ENCODE data around the gene CDO1.
"Not testable (repeated sequence)": the region's sequence is repeated elsewhere in the genome, so short reads cannot be mapped to it uniquely, and the experiment has no call there.

The CDO1 gene

DNA sequence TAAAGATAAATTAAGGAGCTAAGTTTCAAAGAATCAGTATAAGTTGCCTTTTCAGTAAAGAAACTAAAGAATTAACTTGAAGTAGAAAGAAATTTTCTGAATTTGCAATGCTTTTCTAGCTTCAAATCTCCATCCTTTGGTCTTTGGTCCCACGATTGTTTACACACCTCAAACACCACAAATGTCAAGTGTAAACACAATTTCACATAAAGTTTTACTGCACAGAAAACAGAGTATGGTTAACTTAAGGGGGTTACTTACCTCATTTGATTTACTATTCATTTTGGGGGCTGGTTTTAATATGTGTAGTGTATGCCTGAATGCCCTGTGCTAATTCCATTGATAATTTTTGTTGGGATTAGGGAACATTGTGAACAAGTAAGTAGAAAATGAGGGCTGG is 4.1 kb downstream of the CDO1 start:
- Histone ChIP-seq H3K27me3 (peaks cover 45% of the 10 kb centered on the region), H3K9ac (no peak overlapping the region), H4K20me1 (peaks cover 12% of the 10 kb centered on the region), H3K4me3 (no peak overlapping the region), H3K27ac (no peak overlapping the region), H3K9me3 (peaks cover 30% of the 10 kb centered on the region), H3K4me1 (peaks cover 18% of the 10 kb centered on the region), H3K4me2 (no peak overlapping the region), H3K36me3 (no peaks in the 10 kb centered on the region)
- no peak for TF ChIP-seq Cebpa-rat (IDR thresholded peaks at IDR 0.05)

- TF ChIP-seq Cebpa-rat (IDR thresholded peaks at IDR 0.05), result no peak
- Histone ChIP-seq H3K27me3 (peaks cover 35% of the 10 kb centered on the region), H3K4me3 (no peak overlapping the region), H3K9ac (no peak overlapping the region), H3K36me3 (no peaks in the 10 kb centered on the region), H4K20me1 (peaks cover 10% of the 10 kb centered on the region), H3K4me2 (no peak overlapping the region), H3K9me3 (peaks cover 24% of the 10 kb centered on the region), H3K27ac (no peak overlapping the region), H3K4me1 (peaks cover 16% of the 10 kb centered on the region)
Observed at GRCh38 chr5:115811406-115811805, 5.1 kb downstream of the CDO1 start.

- Histone ChIP-seq H3K4me2 (no peak overlapping the region), H3K4me3 (no peak overlapping the region), H3K36me3 (no peaks in the 10 kb centered on the region), H4K20me1 (peaks cover 3% of the 10 kb centered on the region), H3K9ac (no peak overlapping the region), H3K9me3 (peaks cover 18% of the 10 kb centered on the region), H3K4me1 (peaks cover 10% of the 10 kb centered on the region), H3K27me3 (peaks cover 29% of the 10 kb centered on the region), H3K27ac (no peak overlapping the region)
- TF ChIP-seq Cebpa-rat (IDR thresholded peaks at IDR 0.05), result no peak
Observed at GRCh38 chr5:115810761-115811160, 5.7 kb downstream of the CDO1 start.

- peaks cover 2% of the 10 kb centered on the region for H3K4me1 ChIP-seq
- no peak overlapping the region for H3K4me2 ChIP-seq
- H4K20me1 ChIP-seq, result no peaks in the 10 kb centered on the region
- H3K4me3 ChIP-seq, result no peak overlapping the region
- no peaks in the 10 kb centered on the region for H3K36me3 ChIP-seq
- H3K27me3 ChIP-seq, result peaks cover 20% of the 10 kb centered on the region
- peaks cover 10% of the 10 kb centered on the region for H3K9me3 ChIP-seq
- no peak overlapping the region for H3K27ac ChIP-seq
- TF ChIP-seq Cebpa-rat (IDR thresholded peaks at IDR 0.05), result no peak
- H3K9ac ChIP-seq, result no peak overlapping the region
Observed at GRCh38 chr5:115809946-115810345, 6.5 kb downstream of the CDO1 start.

GRCh38 chr5:115808066-115808465 is 8.4 kb downstream of the CDO1 start:
- H3K4me3 ChIP-seq, H3K27ac ChIP-seq, H3K27me3 ChIP-seq, H4K20me1 ChIP-seq, H3K9ac ChIP-seq, H3K9me3 ChIP-seq, H3K4me1 ChIP-seq, H3K4me2 ChIP-seq, H3K36me3 ChIP-seq: not testable (repeated sequence)

- H3K36me3 ChIP-seq, result no peaks in the 10 kb centered on the region
- H3K27me3 ChIP-seq, result no peaks in the 10 kb centered on the region
- no peak overlapping the region for H3K4me2 ChIP-seq
- H3K9ac ChIP-seq, result no peak overlapping the region
- no peaks in the 10 kb centered on the region; the same call in 1 of the 2 replicates for H3K4me1 ChIP-seq
- no peak overlapping the region for H3K4me3 ChIP-seq
- no peak overlapping the region for H3K27ac ChIP-seq
- no peak for TF ChIP-seq Cebpa-rat (IDR thresholded peaks at IDR 0.05)
- no peaks in the 10 kb centered on the region for H3K9me3 ChIP-seq
- no peaks in the 10 kb centered on the region for H4K20me1 ChIP-seq
Observed at GRCh38 chr5:115807654-115808052, 8.8 kb downstream of the CDO1 start.

DNA sequence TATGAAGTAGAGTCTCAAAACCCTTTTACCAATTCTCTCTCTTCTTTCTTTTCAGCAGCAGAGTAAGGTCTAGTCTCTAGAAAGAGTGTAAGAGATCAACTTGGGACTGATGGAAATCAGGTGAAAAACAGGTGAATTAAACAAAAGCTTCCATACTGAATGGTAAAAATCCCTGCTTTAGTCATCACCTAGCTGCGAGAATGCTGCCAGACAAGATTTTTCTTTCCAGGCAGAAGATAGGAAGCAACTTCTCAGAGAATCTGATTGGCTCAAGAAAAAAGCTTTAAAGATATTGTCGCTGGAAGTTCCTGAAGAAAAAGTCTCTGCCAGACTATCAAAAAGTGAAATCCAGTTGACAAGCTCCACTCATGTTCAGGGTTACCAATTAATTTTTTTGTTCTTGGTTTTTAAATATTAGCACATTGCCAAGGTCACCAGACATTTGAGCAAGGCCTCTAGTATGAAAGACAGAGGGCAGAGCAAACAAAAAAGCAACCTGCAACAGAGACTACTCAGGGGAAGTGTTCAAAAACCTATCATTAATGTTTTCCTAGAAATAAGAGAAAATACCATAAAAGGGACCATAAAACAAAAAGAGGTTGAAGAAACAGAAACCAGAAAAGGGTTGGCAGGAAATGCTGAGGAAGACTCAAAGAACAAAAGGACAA is 9.3 kb downstream of the CDO1 start:
- no peaks in the 10 kb centered on the region; the same call in 1 of the 2 replicates for H3K4me1 ChIP-seq
- no peaks in the 10 kb centered on the region for H3K9me3 ChIP-seq
- no peaks in the 10 kb centered on the region for H3K27me3 ChIP-seq
- no peak overlapping the region for H3K4me2 ChIP-seq
- no peaks in the 10 kb centered on the region for H3K36me3 ChIP-seq
- H4K20me1 ChIP-seq, result no peaks in the 10 kb centered on the region
- TF ChIP-seq Cebpa-rat (IDR thresholded peaks at IDR 0.05), result no peak
- no peak overlapping the region for H3K9ac ChIP-seq
- no peak overlapping the region for H3K27ac ChIP-seq
- no peak overlapping the region for H3K4me3 ChIP-seq

DNA sequence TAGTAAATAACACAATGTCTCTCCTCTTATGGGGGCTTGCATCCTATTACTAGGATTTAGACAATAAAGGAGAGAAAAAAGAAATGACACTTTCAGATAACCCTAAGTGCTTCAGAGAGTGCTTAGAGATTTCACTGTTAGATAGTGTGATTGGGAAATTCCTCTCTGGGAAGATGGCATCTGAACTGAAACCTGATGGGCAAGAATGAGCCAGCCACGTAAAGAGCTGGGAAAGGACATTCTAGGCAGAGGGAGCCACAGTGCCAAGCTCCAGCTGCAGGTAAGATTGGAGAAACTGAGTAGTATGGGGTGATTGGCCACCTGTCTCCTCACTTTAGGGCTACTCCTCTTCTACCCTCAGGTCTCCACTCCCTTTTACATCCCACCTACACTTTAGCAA is 14.5 kb downstream of the CDO1 start:
- H3K27me3 ChIP-seq, result no peaks in the 10 kb centered on the region
- no peak for TF ChIP-seq Cebpa-rat (IDR thresholded peaks at IDR 0.05)
- H3K9me3 ChIP-seq, result no peaks in the 10 kb centered on the region
- H3K4me1 ChIP-seq, result no peaks in the 10 kb centered on the region
- no peak overlapping the region for H3K4me2 ChIP-seq
- H3K9ac ChIP-seq, result no peak overlapping the region
- no peaks in the 10 kb centered on the region for H3K36me3 ChIP-seq
- H3K4me3 ChIP-seq, result no peak overlapping the region
- no peaks in the 10 kb centered on the region for H4K20me1 ChIP-seq
- H3K27ac ChIP-seq, result no peak overlapping the region

- Histone ChIP-seq H3K4me1 (no peaks in the 10 kb centered on the region), H4K20me1 (no peaks in the 10 kb centered on the region), H3K4me3 (no peak overlapping the region), H3K9me3 (no peaks in the 10 kb centered on the region), H3K36me3 (no peaks in the 10 kb centered on the region), H3K9ac (no peak overlapping the region), H3K27ac (no peak overlapping the region), H3K4me2 (no peak overlapping the region), H3K27me3 (no peaks in the 10 kb centered on the region)
- TF ChIP-seq Cebpa-rat (IDR thresholded peaks at IDR 0.05), result no peak
Observed at GRCh38 chr5:115801152-115801551, 15.3 kb downstream of the CDO1 start.

- H3K36me3 ChIP-seq, result no peaks in the 10 kb centered on the region
- no peaks in the 10 kb centered on the region for H3K27me3 ChIP-seq
- H3K4me1 ChIP-seq, result no peaks in the 10 kb centered on the region
- no peak overlapping the region for H3K4me2 ChIP-seq
- no peak overlapping the region for H3K27ac ChIP-seq
- H3K9me3 ChIP-seq, result no peaks in the 10 kb centered on the region
- H4K20me1 ChIP-seq, result no peaks in the 10 kb centered on the region
- H3K4me3 ChIP-seq, result no peak overlapping the region
- TF ChIP-seq Cebpa-rat (IDR thresholded peaks at IDR 0.05), result no peak
- no peak overlapping the region for H3K9ac ChIP-seq
Observed at GRCh38 chr5:115800108-115800507, 16.4 kb downstream of the CDO1 start.

DNA sequence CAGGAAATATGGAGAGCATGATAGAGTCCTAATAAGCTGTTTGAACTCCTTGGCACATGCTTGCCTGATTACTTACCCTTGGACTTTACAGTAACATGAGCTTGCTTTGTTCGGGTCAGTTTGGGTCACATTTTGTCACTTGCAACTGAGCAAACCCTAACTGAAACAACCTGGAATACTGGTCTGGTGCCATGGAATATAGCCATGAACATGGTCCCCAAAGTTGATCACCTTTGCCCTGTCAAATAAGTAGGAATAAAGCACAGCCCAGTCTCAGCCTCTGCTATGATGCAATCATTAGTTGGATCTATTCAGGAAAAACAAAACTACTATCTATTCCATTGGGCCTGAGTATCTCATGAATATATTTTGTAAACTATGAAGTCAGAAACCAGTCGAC is 18.2 kb downstream of the CDO1 start:
- Histone ChIP-seq H3K9ac (no peak overlapping the region), H3K9me3 (no peaks in the 10 kb centered on the region), H4K20me1 (no peaks in the 10 kb centered on the region), H3K4me3 (no peak overlapping the region), H3K36me3 (no peaks in the 10 kb centered on the region), H3K27me3 (no peaks in the 10 kb centered on the region), H3K4me2 (no peak overlapping the region), H3K27ac (no peak overlapping the region), H3K4me1 (no peaks in the 10 kb centered on the region)
- TF ChIP-seq Cebpa-rat (IDR thresholded peaks at IDR 0.05), result no peak

All from BLaER1 (cell line).